Measurements from ENCODE around the gene H2BW1.
"Not testable (repeated sequence)": the region's sequence is repeated elsewhere in the genome, so short reads cannot be mapped to it uniquely, and the experiment has no call there.

GRCh38 chrX:103983508-103983907 is 30.0 kb downstream of the H2BW1 start:
- TF ChIP-seq CTCF (conservative IDR thresholded peaks at IDR 0.05 in 1 of 2, IDR thresholded peaks at IDR 0.05 in 1 of 2; ENCODE audit: extremely low read depth in 1 of 2, insufficient read depth in 1 of 2, low read depth in 1 of 2, low read length in 2 of 2); EZH2 (IDR thresholded peaks at IDR 0.05; ENCODE audit: borderline replicate concordance, low read length): not testable (repeated sequence)
